Activated T-cell treated with anti-CD3 and anti-CD28 coated beads, Interleukin-2, amount 50 U/mL, for 48 hours (primary cell): ENCODE results near the gene GORASP2.
"Not testable (repeated sequence)": the region's sequence is repeated elsewhere in the genome, so short reads cannot be mapped to it uniquely, and the experiment has no call there.

Experiments used
- DNase-seq, 2 experiments: peaks; one replicate each; pipeline ENCODE4 v3.0.0-alpha.2; 2020

GORASP2 gene

GRCh38 chr2:170928824-170929685 is at the start of gene GORASP2:
Gene GORASP2, plus strand, starts transcription at chr2:170929253. Its CDS starts 88 bp downstream, at chr2:170929341.
- DNase-seq: peak; percentile 98

GRCh38 chr2:170881840-170882239 is 47.2 kb upstream of the GORASP2 start:
- no peak for DNase-seq

GRCh38 chr2:170882758-170883157 is 46.3 kb upstream of the GORASP2 start:
- no peak for DNase-seq

- no peak for DNase-seq
Measured at GRCh38 chr2:170883683-170884082, 45.4 kb upstream of the GORASP2 start.

- no peak for DNase-seq
Measured at GRCh38 chr2:170885130-170885791, 43.8 kb upstream of the GORASP2 start.

- DNase-seq: no peak
Measured at GRCh38 chr2:170886386-170886785, 42.7 kb upstream of the GORASP2 start.

GRCh38 chr2:170887496-170887895 is 41.6 kb upstream of the GORASP2 start:
- DNase-seq: no peak

GRCh38 chr2:170887896-170888295 is 41.2 kb upstream of the GORASP2 start:
- DNase-seq: no peak

GRCh38 chr2:170891893-170892292 is 37.2 kb upstream of the GORASP2 start:
- DNase-seq: no peak

GRCh38 chr2:170892391-170892951 is 36.6 kb upstream of the GORASP2 start:
- no peak for DNase-seq

GRCh38 chr2:170895023-170895757 is 33.9 kb upstream of the GORASP2 start:
- DNase-seq: no peak

- DNase-seq: no peak
Measured at GRCh38 chr2:170896622-170897021, 32.4 kb upstream of the GORASP2 start.

GRCh38 chr2:170897108-170897507 is 31.9 kb upstream of the GORASP2 start:
- DNase-seq: no peak

- no peak for DNase-seq
Measured at GRCh38 chr2:170905864-170906263, 23.2 kb upstream of the GORASP2 start.

- DNase-seq: no peak
Measured at GRCh38 chr2:170911314-170911889, 17.7 kb upstream of the GORASP2 start.

- not testable (repeated sequence) for DNase-seq
Measured at GRCh38 chr2:170914994-170915666, 13.9 kb upstream of the GORASP2 start.

- no peak for DNase-seq
Measured at GRCh38 chr2:170917219-170917913, 11.7 kb upstream of the GORASP2 start.

GRCh38 chr2:170917957-170918356 is 11.1 kb upstream of the GORASP2 start:
- DNase-seq: no peak

GRCh38 chr2:170921873-170922272 is 7.2 kb upstream of the GORASP2 start:
- not testable (repeated sequence) for DNase-seq

- DNase-seq: no peak
Measured at GRCh38 chr2:170922634-170923494, 6.2 kb upstream of the GORASP2 start.

- no peak for DNase-seq
Measured at GRCh38 chr2:170923799-170924198, 5.3 kb upstream of the GORASP2 start.
